GM19463 (cell line): ENCODE results near the gene ANKRD13D.

Experiments
- ATAC-seq: cut with Tn5 transposase; IDR thresholded peaks from one replicate; pipeline ENCODE4 v1.9.1; 2021; ENCODE audit warnings: mild to moderate bottlenecking, moderate library complexity; ENCODE audit not compliant: unreplicated experiment

ANKRD13D gene

DNA sequence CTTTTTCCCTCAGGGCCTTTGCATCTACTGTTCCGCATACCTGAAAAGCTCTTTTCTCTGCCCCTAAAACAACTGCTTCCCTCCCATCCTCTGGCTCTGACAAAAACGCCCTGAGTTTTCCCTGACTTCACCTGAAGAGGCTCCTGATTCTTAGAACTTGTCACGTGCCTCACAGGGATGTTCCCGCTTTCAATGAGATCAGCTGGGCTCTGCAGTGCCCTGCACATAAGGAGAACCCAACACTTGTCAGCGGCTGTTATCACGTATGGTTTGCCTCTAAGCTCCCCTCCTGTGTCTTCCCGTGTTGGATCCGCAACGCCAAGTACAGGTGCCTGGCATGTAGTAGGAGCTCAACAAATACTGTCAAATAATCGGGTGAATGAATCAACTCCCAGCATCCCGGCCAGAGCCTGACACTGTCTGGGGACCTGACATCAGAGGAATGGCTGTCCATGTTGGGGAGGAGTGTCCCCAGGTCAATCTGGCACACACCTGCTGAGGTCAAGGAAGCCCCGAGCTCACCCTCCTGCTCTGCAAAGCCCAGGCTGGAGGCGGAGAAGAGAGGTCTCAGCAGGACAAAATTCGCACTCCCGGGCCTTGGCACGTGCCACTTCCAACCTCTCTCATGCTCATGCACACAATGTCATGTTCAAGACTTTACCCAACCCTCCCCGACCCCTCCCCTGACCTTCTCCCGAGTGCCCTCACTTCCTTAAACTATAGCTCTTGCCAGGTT is 27.0 kb upstream of the ANKRD13D start:
- no peak for ATAC-seq

DNA sequence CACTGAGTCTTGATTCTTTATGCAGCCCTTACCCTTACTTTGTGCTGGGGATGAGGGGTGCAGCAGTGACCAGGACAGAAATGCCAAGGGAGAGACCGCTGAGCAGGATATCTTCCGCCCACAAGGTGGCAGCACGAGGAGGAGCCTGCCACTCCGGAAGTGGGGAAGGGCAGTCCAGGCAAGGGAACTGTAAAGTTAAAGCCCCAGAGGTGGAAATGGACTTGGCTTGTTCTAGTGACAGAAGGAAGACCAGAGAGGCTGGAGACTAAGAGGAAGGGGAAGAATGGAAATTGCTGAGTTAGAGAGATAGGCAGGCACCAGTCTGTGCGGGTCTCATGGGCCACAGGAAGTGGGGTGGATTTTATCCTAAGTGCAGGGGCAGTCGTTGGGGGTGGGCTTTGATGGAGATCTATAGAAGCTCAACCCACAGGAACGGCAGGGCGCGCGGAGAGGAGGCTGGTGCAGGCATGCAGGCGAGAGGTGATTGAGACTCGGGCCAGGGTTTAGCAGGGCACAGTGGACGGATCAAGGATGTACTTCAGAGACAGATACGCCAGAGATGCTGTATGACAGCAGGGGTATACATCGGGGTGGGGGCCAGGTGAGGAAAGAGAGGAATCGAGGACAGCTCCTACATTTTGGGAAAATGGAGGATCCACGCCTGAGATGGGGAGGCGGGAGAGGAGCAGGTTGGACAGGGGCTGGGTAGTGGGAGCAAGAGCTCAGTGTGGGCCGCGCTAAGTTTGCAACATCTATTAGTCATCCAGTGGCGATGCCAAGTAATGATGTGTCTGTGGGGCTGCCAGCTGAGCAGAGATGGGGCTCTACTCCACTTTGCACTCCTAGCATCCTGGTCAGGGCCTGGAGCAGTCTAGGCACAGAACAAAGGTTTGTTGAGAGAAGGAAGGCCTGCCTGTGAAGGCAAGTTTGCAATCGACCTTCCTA is 26.1 kb upstream of the ANKRD13D start:
- no peak for ATAC-seq

DNA sequence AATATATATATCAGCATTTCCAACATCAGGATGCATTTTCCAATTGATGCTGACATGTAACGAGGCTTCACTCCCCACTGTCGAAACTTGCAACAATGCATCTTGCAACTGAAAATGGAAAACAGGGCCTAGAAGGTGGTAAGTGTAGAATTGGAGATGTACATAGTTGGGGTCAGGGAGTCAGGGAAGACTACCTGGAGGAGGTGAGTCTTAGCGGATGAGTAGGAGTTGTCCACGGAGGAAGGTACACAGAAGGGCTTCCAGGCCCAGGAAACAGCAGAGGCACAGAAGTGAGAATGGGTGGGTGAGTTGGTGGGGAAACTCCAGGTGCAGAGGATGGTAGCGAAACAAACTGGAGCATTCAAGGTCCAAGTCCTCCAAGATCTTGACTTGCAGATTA is 24.8 kb upstream of the ANKRD13D start:
- no peak for ATAC-seq

DNA sequence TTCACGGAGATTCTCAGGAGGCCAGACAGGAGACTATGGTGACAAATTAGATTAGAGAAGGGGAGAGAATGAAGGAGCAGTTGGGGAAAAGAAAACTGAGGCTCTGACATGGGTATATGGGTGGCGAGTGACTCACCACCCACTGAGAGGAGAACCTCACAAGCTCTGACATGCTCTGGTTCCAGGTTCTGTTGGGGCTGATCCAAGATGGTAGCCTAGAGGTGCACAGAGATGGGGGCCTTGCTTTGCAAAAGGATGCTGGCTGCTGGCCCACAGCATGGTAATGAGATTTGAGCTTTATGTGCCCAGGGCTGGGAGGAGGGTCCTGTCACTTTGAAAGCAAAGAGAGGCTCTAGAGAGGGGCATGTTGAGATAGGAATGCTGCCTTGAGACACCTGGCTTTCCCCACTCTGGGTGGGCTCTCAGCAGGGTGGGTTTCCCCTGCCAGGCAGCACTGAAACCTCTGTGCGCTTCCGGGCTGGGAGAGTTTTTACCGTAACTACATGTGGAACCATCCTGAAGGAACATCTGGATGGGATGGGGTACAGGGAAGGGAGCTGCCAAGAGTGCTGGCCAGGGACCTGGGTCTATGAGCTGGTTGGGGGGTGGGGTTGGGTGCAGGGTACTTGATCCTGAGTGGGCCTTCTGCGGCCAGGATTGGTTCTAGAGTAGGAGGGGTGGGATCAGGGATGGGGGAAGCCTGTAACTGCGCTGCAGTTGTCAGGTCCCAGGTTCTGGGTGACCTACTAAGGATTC is 24.0 kb upstream of the ANKRD13D start:
- no peak for ATAC-seq

DNA sequence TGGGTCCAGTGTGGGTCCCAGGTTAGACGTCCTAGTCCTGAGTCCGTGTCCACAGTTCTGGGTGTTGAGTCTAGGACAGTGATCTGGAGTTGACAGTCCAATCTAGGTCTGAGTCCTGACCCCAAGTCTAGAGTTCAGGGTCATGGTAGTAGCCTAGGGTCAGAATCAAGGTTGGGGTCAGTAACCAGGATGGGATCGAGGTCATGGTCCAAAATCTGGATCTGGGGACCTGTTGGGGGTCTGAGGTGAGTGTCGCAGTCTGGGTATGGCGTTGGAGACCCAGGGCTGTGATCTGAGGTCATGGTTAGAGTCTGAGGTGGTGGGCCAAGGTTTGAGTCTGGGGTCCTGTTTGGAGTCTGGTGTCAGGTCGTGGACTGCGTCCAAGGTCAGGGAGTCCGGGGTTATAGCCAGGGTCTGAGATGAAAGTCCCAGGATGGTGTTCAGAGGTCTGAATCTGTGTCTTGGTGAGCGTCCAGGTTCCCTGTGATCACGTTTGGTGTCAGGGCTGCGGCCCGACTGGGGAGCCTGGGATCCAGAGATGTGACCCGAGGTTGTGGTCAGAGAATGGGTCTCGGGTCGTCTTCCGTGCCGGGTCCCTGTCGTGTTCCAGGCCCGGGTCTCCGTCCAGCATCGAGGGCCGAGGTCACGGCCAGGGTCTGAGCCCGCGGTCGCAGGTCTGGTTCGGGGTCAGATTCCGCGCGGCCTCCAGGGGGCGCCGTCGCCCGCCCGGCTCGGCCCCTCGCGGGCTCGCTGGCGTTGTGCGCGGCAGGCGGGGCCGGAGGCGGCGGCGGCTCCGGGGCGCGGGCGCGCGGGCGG is 23.3 kb upstream of the ANKRD13D start:
- ATAC-seq, result no peak

DNA sequence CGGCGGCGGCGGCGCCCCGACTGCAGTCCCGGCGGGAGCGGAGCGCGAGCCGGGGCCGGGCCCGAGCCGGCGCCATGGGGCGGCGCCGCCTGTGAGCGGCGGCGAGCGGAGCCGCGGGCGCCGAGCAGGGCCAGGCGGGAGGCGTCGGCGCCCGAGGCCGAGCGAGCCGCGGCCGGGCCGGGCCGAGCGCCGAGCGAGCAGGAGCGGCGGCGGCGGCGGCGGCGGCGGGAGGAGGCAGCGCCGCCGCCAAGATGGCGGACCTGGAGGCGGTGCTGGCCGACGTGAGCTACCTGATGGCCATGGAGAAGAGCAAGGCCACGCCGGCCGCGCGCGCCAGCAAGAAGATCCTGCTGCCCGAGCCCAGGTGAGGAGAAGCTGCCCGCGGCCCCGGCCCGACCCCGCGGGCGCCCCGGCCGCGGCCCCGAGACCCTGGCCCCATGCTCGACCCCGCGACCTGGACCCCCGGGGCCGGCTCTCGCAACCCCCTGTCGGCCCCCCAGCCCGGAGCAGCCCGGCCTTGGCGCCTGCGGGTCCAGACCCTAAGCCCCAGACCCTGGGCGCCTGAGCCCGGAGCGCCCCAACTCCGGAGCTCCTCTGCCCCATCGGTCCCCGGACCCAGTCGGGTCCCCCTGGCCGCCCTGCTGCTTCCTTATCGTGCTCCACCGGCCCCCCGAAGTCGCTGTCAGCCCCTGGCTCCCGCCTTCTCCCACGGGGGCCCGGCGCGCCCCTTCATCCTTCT is 22.5 kb upstream of the ANKRD13D start, which contains the start of gene GRK2:
GRK2 (plus strand) TSS at position 25 of the 739 bp plus-strand sequence; CDS start at position 252, 227 bp downstream.
- no peak for ATAC-seq

DNA sequence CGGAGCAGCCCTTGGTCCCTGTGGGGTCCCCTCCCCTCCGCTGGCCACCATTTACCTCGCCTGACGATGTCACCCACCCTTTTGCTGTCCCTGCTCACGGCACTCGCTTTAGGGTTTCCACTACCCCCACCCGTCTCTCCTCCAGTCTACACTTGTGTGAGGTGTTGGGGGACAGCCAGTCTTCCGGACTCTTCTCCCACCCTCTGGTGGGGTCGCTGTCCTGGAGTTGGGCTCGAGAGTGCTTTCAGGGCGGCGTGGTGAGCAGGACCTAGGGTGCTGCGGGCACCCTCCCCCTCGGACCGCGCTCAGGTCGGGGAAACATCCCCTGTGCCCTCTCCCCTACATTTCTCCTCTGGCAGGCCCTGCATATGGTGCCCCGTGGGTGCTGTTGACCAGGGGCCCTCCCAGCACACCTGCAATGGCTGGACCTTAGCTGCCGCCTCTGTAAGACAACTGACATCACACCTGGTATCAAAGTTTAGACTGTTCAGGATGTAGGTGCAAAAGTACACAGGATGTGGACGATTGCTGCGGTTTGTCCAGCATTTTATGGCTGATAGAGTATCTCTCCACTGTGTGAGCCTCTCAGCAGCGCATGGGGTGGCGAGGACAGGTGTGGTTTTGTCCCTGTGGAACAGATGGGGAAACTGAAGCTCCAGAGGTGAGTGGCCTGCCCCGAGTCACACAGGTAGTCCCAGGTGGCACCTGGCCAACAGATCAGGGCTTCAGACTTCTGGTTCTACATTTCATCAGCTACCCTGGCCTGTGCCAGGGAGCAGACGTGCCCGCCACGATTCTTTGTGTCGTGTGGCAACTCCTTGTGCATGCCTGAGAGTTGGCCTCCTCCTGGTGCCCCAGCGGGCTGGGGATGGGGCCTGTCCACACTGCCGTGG is 21.7 kb upstream of the ANKRD13D start:
- no peak for ATAC-seq

DNA sequence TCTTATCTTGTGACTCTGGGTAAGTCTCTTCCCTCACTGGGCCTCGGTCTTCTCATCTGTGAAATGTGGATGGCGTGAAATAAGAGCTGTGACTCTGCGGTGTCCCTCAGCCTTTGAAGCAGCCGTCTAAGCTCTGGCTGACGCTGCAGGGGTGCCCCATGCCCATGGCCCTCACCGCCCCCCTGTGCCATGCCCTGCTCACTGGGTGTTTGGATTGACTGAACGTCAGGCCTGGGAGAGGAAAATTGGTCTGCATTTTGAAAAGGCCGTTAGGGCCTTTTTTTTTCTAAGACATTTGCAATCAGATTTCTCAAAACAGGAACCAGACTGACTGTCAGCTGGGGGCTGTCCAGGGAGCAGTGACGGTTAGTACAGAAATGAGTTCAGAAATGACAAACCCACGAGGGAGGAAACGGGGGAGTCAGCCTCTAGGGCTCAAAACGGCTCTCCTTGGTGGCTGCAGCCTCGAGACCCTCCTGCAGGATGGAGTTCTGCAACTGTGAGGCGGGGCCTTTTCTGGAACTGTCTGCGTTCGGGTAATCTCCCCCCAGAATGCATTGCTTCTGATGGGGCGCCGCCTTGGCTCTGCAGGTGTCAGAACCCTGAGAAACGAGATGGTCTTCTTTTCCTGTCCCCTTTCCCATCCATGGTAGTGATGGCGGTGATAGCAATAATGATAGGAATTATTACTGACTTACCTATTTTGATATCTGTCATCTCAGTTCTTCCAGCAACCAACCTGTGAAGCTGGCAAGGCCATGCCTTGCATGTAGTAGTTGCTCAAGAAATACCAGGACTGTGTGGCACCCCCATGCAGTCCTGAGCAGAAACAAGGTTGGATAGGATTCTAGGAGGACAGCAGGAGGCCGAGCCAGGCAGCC is 20.8 kb upstream of the ANKRD13D start:
- peak; percentile 37 for ATAC-seq

DNA sequence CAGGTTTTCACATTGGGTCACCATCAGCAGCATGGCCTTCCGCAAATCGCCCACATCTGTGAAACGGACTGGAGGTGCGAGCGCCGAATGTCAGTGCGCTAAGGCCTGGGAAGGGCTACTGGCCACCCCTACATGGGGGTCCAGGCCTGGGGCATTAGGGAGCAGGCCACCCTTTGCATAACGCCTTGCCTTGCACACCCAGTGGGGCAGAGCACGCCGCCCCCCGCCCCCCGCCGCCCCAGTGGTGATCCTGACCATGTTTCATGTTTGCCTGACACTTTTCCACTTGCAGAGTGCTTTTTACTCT is 20.2 kb upstream of the ANKRD13D start:
- ATAC-seq, result no peak

DNA sequence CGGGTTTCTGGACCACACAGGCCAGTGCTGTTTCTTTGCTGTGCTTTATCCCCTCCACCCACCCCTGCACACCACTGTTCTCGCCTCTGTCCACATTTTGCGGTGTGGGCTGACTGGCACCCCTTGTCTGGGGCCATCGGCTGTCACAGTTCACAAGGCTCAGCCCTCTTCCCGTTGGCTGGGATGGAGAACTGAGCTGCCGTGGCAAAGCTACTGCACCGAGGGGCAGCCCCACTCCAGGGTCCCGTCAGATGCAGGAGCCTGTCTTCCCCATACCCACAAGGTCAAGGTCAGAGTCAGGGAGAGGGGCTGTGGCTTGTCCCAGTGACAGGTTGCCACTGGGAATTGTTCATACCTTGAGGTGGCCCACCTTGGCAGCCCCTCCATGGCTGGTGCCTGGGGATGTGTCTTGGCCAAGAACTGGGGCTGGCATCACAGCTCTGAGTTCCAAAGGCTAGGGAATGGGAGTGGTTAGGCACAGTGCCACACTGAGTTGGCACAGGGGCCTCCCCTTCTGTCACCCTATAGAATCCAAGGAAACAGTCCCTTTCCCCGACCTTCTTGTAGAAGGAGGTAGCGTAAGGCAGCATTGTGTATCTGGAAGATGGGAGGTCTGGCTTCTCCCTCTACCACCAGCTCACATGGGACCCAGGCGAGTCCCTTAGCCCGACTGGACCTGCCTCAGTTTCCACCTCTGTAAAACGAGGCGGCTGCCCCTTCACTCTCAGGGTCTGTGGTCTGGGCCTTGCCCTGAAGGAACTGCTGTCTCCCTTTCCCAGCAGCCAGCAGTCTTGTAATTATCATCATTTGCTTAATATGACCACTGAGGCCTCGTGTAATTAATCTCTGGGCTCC is 19.5 kb upstream of the ANKRD13D start:
- ATAC-seq, result no peak

DNA sequence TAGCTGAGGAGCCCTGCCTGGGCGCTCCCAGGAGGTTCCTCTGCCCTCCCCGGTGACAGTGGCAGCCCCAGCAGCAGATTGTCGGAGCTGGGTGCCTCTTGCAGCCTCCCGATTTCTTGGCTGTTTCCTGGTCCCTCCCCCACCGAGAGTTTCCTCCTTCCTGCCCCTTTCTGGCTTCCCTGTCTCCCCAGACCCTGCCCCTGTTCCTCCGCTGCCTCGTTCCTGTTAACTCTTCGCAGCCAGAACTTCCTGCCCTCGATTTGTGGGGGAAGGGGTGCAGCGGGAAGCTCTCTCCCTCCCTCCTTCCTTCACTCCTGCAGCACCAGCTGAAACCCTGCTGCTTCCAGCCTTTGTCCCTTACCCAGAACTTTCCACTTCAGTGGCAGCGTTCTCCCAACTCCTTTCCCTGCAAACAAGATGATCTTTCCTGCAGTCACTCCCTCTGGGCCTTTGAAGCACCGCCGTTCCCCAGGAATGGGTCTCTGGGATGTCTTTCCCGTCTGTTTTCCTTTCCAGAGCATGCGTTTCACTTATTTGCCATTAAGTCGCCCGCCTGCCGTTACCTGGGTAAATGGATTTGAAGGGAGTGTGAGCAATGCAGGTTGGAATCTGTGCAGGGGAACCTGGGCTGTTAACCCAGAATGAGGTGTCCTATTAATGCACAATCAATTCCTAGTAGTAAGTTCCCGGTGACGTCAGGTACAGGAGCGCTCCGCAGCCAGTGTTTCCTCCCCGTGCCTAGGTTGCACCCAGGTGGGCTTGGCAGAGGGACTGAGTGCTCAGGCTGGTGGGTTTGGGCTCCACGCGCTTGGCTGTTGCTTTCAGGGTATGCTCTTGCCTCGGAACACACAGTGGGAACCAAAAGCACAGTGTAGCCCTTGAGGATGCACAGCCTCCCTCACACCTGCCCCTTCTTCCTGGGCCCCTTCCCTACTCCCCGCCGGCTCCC is 18.6 kb upstream of the ANKRD13D start:
- no peak for ATAC-seq

DNA sequence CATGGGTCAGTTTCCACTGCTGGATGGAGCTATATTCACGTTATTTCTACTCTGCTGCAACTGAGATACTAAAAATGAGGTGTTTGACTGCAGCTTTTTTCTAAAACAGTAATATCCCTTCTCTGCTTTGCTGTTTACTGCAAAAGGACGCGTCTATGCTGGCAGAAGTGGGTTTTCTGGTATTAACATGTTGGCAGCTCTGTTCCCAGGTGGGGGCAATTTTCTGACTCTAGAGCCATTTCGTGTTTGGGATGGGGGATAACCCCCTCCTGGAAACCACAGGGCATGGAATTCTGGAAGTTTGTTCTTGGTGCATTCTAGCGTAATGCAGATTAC is 17.9 kb upstream of the ANKRD13D start:
- no peak for ATAC-seq

DNA sequence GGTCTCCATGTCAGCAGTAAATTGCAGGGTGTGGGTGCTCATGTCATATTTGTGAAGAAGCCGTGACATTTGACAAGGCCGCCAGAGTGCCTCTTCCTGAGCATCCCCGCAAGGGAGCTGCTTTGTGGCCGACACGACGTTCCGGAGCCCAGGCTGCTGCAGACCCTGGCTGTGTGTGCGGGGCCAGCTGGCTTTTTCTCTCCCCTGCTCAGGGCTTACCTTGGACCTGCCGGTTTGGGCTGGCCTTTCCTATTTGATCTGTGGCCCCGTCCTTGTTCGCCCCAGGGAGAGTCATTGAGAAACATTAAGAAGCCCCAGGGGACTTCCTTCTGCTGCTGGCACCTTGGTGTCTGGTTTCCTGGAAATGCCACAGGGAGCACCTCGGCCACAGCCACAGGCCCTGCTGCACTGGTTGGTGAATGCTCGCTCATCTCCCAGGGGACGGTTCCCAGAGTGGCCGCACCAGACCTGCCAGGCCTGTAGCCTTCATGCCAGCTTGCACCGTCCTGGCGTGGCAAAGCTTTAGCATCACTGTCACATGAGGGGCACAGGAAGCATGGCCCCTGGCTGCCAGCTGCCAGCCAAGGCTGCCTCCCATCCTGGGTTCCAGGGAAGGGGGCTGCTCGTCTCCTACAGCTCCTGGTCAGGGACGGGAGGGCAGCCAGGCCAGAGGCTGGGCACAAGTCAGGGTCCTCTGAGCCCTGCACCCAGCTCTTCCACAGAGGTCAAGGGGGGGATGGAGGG is 17.4 kb upstream of the ANKRD13D start:
- ATAC-seq, result no peak

DNA sequence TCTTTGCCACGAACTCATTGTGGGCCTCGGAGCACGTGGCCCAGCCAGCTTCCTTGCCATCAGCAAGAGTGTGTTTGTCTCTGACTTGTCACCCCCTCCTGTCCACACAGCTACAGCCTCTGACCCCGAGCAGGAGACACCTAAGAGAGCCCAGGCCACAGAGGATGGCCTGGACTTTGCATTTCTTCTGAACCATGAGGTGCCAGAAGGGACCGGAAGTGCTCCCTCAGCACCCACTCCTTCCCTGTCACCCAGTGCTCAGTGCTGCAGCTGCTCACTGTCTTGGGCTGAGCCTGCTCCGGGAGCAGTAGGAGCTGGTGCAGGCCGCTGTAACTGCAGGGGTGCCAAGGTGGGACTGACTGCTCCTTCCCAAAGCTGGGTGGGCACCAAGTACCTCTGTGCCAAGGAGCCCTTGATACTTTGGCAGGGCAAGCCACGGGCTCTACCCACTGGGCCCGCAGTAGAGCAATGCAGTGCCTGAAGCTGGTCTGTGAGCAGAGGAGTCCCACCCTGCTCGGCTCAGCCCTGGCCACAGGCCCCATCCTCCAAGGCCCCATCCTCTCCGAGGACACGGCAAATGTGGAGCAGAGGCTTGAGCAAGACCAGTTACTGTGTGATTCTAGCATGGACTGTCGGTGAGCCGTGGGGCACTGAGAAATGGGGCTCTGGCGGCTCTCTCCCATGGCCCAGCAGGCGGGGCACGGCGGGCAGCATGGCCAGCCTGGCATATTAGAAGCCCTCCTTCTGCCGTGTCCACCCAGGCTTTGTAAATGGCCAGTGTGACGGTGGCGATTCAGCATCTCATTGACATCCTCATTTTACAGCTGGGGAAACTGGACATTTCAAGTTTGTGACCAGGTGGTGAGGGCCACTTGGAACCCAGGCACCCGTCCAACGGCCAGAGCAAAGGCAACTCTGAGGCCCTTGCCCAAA is 16.5 kb upstream of the ANKRD13D start:
- ATAC-seq, result no peak
